ENCODE results near the gene LDLRAD3. TPM values are rescaled to one million over a fixed set of nuclear protein-coding genes. Genes with fewer than 3 reads are reported as not detected.

LDLRAD3 gene
- polyA plus RNA-seq, 1 experiment: 7.8 TPM

GRCh38 chr11:36104660-36104992, 160.8 kb downstream of the LDLRAD3 start:
- POLR2A ChIA-PET: no interaction called here
- DNase-seq (ENCODE audit: low read depth, low spot score): no peak
- Histone ChIP-seq H3K27ac (ENCODE audit: low read depth, low read length) (no peak overlapping the region), H3K27me3 (ENCODE audit: control insufficient read depth, insufficient read depth, low read length) (no peaks in the 10 kb centered on the region), H3K4me3 (ENCODE audit: low read depth, low read length) (no peak overlapping the region), H3K9me3 (ENCODE audit: control insufficient read depth, insufficient read depth, low read length) (no peaks in the 10 kb centered on the region)
- TF ChIP-seq CTCF (IDR thresholded peaks at IDR 0.05; ENCODE audit: low read depth, low read length): no peak
- CTCF ChIA-PET: interaction anchor here (1.3 to 1.4 kb wide), 2 partner anchors 27 to 282 kb away, joined by 3 to 6 read pairs; no protein-coding TSS in a partner anchor

GRCh38 chr11:36105743-36106581, 162.1 kb downstream of the LDLRAD3 start:
- Histone ChIP-seq H3K4me3 (ENCODE audit: low read depth, low read length) (no peak overlapping the region), H3K27ac (ENCODE audit: low read depth, low read length) (no peak overlapping the region), H3K9me3 (ENCODE audit: control insufficient read depth, insufficient read depth, low read length) (no peaks in the 10 kb centered on the region), H3K27me3 (ENCODE audit: control insufficient read depth, insufficient read depth, low read length) (no peaks in the 10 kb centered on the region)
- no peak for DNase-seq (ENCODE audit: low read depth, low spot score)
- ChIA-PET CTCF (interaction anchor here (1.3 kb wide), 1 partner anchor 284 kb away, joined by 6 read pairs; no protein-coding TSS in a partner anchor), POLR2A (no interaction called here)
- no peak for TF ChIP-seq CTCF (IDR thresholded peaks at IDR 0.05; ENCODE audit: low read depth, low read length)

DNA sequence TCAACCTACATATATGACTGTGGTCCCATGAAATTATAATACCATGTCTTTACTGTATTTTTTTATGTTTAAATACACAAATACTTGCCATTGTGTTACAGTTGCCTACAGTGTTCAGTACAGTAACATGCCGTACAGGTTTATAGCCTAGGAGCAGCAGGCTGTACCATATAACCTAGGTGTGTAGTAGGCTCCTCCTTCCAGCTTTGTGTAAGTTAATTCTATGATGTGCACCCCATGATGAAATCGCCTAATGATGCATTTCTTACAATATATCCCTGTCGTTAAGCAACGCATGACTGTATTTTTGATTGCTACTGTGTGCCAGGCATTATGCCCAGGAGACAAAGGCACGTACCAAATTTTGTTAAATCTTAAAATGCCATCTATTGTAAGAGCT, 163.7 kb downstream of the LDLRAD3 start:
- CTCF ChIA-PET: no interaction called here
- TF ChIP-seq CTCF (IDR thresholded peaks at IDR 0.05; ENCODE audit: low read depth, low read length): no peak
- no peaks in the 10 kb centered on the region for H3K27me3 ChIP-seq (ENCODE audit: control insufficient read depth, insufficient read depth, low read length)

DNA sequence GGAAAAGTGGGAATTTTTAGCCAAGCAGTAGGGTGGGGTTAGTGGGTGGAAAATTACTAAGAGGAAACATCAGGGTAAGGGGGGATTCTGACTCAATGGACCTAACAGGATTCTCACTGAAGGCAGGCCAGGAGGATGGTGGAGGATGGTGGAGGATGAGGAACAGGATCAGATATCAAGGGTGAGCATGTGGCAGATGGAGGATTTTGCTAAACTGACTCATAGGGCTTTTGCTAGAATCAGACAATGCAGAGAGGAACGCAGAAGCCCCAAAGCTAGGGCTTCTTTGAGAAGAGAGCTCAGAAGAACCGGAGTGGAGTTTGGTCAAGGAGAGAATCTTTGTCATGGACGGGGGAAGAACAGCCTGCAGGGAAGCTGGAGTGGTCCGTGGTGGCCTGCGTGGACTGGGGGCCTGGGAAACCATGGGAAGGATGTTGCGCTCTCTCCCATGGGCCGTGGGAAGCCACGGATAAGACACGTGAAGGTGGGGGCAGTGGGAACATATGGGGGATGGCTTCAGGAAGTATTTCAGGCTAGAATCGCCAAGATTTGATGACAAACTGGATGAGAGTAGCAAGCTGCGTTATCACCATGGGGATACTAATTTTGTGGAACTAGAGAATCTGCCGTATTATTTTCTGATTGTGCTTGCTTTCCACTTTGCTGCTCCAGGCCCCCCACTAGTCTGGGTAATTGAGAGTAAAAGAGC, 165.2 kb downstream of the LDLRAD3 start:
- H3K9me3 ChIP-seq (ENCODE audit: control insufficient read depth, insufficient read depth, low read length): peaks cover 6% of the 10 kb centered on the region
- no peak overlapping the region for H3K4me3 ChIP-seq (ENCODE audit: low read depth, low read length)
- TF ChIP-seq CTCF (IDR thresholded peaks at IDR 0.05; ENCODE audit: low read depth, low read length): no peak
- POLR2A ChIA-PET: interaction anchor here (0.7 kb wide), 1 partner anchor 131 kb away, joined by 3 read pairs; no protein-coding TSS in a partner anchor
- no peak overlapping the region for H3K27ac ChIP-seq (ENCODE audit: low read depth, low read length)
- H3K27me3 ChIP-seq (ENCODE audit: control insufficient read depth, insufficient read depth, low read length): no peaks in the 10 kb centered on the region
- DNase-seq (ENCODE audit: low read depth, low spot score): no peak
- CTCF ChIA-PET: interaction anchor here (0.8 to 1.6 kb wide), 4 partner anchors 9 to 23 kb away, joined by 3 to 5 read pairs (median 4); no protein-coding TSS in a partner anchor

More for the DNA sequence above, 163.7 kb downstream of the LDLRAD3 start:
- no peak for DNase-seq (ENCODE audit: low read depth, low spot score)
- POLR2A ChIA-PET: no interaction called here
- Histone ChIP-seq H3K9me3 (ENCODE audit: control insufficient read depth, insufficient read depth, low read length) (no peaks in the 10 kb centered on the region), H3K4me3 (ENCODE audit: low read depth, low read length) (no peak overlapping the region), H3K27ac (ENCODE audit: low read depth, low read length) (no peak overlapping the region)

GRCh38 chr11:36109590-36109849, 165.7 kb downstream of the LDLRAD3 start:
- TF ChIP-seq CTCF (IDR thresholded peaks at IDR 0.05; ENCODE audit: low read depth, low read length): no peak
- no peak overlapping the region for H3K4me3 ChIP-seq (ENCODE audit: low read depth, low read length)
- H3K9me3 ChIP-seq (ENCODE audit: control insufficient read depth, insufficient read depth, low read length): peaks cover 9% of the 10 kb centered on the region
- CTCF ChIA-PET: interaction anchor here (0.8 to 1.6 kb wide), 4 partner anchors 10 to 22 kb away, joined by 3 to 5 read pairs (median 4); no protein-coding TSS in a partner anchor
- H3K27ac ChIP-seq (ENCODE audit: low read depth, low read length): no peak overlapping the region
- POLR2A ChIA-PET: no interaction called here
- DNase-seq (ENCODE audit: low read depth, low spot score): no peak
- H3K27me3 ChIP-seq (ENCODE audit: control insufficient read depth, insufficient read depth, low read length): no peaks in the 10 kb centered on the region
